HEK293 (cell line): Measurements from ENCODE around the gene SSTR3.

Experiments used
- KLF16 ChIP-seq: fragments of 450-650 bp; formaldehyde crosslinking; IDR thresholded peaks from 2 replicates; pipeline ENCODE4 v1.5.1; 2017; ENCODE audit warnings: missing biosample characterization, missing genetic modification characterization
- ZBTB7A ChIP-seq: fragments of 450-650 bp; formaldehyde crosslinking; IDR thresholded peaks from 2 replicates; pipeline ENCODE4 v1.5.1; 2016; ENCODE audit warnings: low read depth, missing biosample characterization, missing genetic modification characterization
- ZFHX2 ChIP-seq: fragments of 450-650 bp; formaldehyde crosslinking; conservative IDR thresholded peaks from 2 replicates; pipeline ENCODE4 v1.5.1; 2016; ENCODE audit warnings: missing biosample characterization, missing genetic modification characterization
- ZNF169 ChIP-seq: fragments of 450-650 bp; formaldehyde crosslinking; IDR thresholded peaks from 2 replicates; pipeline ENCODE4 v1.5.1; 2016; ENCODE audit warnings: missing biosample characterization, missing genetic modification characterization
- ZNF302 ChIP-seq: fragments of 450-650 bp; formaldehyde crosslinking; IDR thresholded peaks from 2 replicates; pipeline ENCODE4 v1.5.1; 2016; ENCODE audit warnings: missing biosample characterization, missing genetic modification characterization, low read depth
- ZNF510 ChIP-seq: fragments of 450-650 bp; formaldehyde crosslinking; IDR thresholded peaks from 2 replicates; pipeline ENCODE4 v1.5.1; 2018; ENCODE audit warnings: mild to moderate bottlenecking, missing genetic modification characterization, missing biosample characterization; ENCODE audit not compliant: insufficient replicate concordance
- ZNF558 ChIP-seq: fragments of 450-650 bp; formaldehyde crosslinking; IDR thresholded peaks from 2 replicates; pipeline ENCODE4 v1.5.1; 2016; ENCODE audit warnings: missing biosample characterization, missing genetic modification characterization
- ZNF660 ChIP-seq: fragments of 450-650 bp; IDR thresholded peaks from 2 replicates; pipeline ENCODE4 v1.5.1; 2018; ENCODE audit warnings: missing biosample characterization, mild to moderate bottlenecking, missing genetic modification characterization
- ZNF664 ChIP-seq: fragments of 450-650 bp; formaldehyde crosslinking; IDR thresholded peaks from 2 replicates; pipeline ENCODE4 v1.5.1; 2016; ENCODE audit warnings: missing biosample characterization, missing genetic modification characterization
- ZNF670 ChIP-seq: fragments of 450-650 bp; formaldehyde crosslinking; IDR thresholded peaks from 2 replicates; pipeline ENCODE4 v1.5.1; 2016; ENCODE audit warnings: missing biosample characterization, missing genetic modification characterization, low read depth
- TF ChIP-seq, protein P1 (sequence below): fragments of 450-650 bp; formaldehyde crosslinking; IDR thresholded peaks from 2 replicates; pipeline ENCODE4 v1.5.1; 2016; ENCODE audit warnings: missing biosample characterization, missing genetic modification characterization
- TF ChIP-seq, protein P2 (sequence below): fragments of 450-650 bp; formaldehyde crosslinking; IDR thresholded peaks from 2 replicates; pipeline ENCODE4 v1.5.1; 2016; ENCODE audit warnings: missing biosample characterization, missing genetic modification characterization
- TF ChIP-seq, protein P3 (sequence below): fragments of 450-650 bp; formaldehyde crosslinking; IDR thresholded peaks from 2 replicates; pipeline ENCODE4 v1.5.1; 2016; ENCODE audit warnings: missing biosample characterization, missing genetic modification characterization
- TF ChIP-seq, protein P4 (sequence below): fragments of 450-650 bp; formaldehyde crosslinking; IDR thresholded peaks from 2 replicates; pipeline ENCODE4 v1.5.1; 2016; ENCODE audit warnings: missing biosample characterization, missing genetic modification characterization, low read depth

DNA sequence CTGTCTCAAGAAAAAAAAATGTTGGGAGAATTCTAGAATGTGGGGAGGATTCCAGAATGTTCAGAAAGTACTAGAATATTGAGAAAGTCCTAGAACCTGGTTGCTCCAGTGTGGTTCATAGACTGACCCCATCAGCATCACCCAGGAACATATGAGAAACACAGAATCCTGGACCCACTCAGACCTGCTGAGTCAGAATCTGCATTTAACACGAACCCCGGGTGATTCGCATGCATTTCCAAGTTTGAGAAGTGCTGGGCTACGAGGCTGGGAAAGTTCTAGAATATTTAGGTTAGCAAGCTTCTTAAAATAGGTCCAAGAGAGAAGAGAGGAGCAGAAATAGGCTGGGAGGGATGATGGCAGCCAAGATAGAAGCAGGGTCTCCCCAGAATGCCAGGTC is 30.6 kb downstream of the SSTR3 start:
- no peak for TF ChIP-seq ZFHX2 (tag by site-specific recombination)
- TF ChIP-seq, protein P1, sequence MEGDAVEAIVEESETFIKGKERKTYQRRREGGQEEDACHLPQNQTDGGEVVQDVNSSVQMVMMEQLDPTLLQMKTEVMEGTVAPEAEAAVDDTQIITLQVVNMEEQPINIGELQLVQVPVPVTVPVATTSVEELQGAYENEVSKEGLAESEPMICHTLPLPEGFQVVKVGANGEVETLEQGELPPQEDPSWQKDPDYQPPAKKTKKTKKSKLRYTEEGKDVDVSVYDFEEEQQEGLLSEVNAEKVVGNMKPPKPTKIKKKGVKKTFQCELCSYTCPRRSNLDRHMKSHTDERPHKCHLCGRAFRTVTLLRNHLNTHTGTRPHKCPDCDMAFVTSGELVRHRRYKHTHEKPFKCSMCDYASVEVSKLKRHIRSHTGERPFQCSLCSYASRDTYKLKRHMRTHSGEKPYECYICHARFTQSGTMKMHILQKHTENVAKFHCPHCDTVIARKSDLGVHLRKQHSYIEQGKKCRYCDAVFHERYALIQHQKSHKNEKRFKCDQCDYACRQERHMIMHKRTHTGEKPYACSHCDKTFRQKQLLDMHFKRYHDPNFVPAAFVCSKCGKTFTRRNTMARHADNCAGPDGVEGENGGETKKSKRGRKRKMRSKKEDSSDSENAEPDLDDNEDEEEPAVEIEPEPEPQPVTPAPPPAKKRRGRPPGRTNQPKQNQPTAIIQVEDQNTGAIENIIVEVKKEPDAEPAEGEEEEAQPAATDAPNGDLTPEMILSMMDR, result no peak
- TF ChIP-seq ZBTB7A (tag by site-specific recombination), result no peak
- TF ChIP-seq ZNF302 (tag by site-specific recombination), result no peak
- TF ChIP-seq ZNF558 (tag by site-specific recombination), result no peak
- TF ChIP-seq, protein P2, sequence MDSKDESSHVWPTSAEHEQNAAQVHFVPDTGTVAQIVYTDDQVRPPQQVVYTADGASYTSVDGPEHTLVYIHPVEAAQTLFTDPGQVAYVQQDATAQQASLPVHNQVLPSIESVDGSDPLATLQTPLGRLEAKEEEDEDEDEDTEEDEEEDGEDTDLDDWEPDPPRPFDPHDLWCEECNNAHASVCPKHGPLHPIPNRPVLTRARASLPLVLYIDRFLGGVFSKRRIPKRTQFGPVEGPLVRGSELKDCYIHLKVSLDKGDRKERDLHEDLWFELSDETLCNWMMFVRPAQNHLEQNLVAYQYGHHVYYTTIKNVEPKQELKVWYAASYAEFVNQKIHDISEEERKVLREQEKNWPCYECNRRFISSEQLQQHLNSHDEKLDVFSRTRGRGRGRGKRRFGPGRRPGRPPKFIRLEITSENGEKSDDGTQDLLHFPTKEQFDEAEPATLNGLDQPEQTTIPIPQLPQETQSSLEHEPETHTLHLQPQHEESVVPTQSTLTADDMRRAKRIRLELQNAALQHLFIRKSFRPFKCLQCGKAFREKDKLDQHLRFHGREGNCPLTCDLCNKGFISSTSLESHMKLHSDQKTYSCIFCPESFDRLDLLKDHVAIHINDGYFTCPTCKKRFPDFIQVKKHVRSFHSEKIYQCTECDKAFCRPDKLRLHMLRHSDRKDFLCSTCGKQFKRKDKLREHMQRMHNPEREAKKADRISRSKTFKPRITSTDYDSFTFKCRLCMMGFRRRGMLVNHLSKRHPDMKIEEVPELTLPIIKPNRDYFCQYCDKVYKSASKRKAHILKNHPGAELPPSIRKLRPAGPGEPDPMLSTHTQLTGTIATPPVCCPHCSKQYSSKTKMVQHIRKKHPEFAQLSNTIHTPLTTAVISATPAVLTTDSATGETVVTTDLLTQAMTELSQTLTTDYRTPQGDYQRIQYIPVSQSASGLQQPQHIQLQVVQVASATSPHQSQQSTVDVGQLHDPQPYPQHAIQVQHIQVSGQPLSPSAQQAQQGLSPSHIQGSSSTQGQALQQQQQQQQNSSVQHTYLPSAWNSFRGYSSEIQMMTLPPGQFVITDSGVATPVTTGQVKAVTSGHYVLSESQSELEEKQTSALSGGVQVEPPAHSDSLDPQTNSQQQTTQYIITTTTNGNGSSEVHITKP (tag by site-specific recombination), result no peak
- TF ChIP-seq ZNF664 (tag by site-specific recombination), result no peak
- TF ChIP-seq ZNF660 (tag by site-specific recombination), result no peak
- no peak for TF ChIP-seq ZNF670 (tag by site-specific recombination)
- no peak for TF ChIP-seq ZNF510 (tag by site-specific recombination)
- TF ChIP-seq, protein P3, sequence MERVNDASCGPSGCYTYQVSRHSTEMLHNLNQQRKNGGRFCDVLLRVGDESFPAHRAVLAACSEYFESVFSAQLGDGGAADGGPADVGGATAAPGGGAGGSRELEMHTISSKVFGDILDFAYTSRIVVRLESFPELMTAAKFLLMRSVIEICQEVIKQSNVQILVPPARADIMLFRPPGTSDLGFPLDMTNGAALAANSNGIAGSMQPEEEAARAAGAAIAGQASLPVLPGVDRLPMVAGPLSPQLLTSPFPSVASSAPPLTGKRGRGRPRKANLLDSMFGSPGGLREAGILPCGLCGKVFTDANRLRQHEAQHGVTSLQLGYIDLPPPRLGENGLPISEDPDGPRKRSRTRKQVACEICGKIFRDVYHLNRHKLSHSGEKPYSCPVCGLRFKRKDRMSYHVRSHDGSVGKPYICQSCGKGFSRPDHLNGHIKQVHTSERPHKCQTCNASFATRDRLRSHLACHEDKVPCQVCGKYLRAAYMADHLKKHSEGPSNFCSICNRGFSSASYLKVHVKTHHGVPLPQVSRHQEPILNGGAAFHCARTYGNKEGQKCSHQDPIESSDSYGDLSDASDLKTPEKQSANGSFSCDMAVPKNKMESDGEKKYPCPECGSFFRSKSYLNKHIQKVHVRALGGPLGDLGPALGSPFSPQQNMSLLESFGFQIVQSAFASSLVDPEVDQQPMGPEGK, result no peak
- TF ChIP-seq KLF16, result no peak
- TF ChIP-seq ZNF169 (tag by site-specific recombination), result no peak
- TF ChIP-seq, protein P4, sequence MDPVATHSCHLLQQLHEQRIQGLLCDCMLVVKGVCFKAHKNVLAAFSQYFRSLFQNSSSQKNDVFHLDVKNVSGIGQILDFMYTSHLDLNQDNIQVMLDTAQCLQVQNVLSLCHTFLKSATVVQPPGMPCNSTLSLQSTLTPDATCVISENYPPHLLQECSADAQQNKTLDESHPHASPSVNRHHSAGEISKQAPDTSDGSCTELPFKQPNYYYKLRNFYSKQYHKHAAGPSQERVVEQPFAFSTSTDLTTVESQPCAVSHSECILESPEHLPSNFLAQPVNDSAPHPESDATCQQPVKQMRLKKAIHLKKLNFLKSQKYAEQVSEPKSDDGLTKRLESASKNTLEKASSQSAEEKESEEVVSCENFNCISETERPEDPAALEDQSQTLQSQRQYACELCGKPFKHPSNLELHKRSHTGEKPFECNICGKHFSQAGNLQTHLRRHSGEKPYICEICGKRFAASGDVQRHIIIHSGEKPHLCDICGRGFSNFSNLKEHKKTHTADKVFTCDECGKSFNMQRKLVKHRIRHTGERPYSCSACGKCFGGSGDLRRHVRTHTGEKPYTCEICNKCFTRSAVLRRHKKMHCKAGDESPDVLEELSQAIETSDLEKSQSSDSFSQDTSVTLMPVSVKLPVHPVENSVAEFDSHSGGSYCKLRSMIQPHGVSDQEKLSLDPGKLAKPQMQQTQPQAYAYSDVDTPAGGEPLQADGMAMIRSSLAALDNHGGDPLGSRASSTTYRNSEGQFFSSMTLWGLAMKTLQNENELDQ (tag by site-specific recombination), result no peak
